CD14-positive monocyte (primary cell): Measurements from ENCODE around the gene RBMS1. TPM values are rescaled to one million over a fixed set of nuclear protein-coding genes. Genes with fewer than 3 reads are reported as not detected.

Experiments
- DNase-seq, 3 donors: peaks; one replicate each; pipeline ENCODE4 v3.0.0-alpha.2; 2011 to 2022
- H2AFZ ChIP-seq: 2 replicates; pipeline ENCODE4 v1.6.0; 2012; ENCODE audit warnings: mild to moderate bottlenecking, low read depth, low read length, inconsistent platforms; ENCODE audit not compliant: insufficient read depth, poor library complexity, severe bottlenecking
- H3K27ac ChIP-seq, 2 donors: 1 replicate in 1 of 2; 2 replicates in 1 of 2; pipeline ENCODE4 v1.5.1; 2012 to 2013; ENCODE audit warnings: low read length in 2 of 2, control low read depth in 1 of 2, inconsistent platforms in 1 of 2, low read depth in 1 of 2, mild to moderate bottlenecking in 1 of 2
- H3K27me3 ChIP-seq, 2 donors: one replicate each; pipeline versions ENCODE4 v1.6.0 to v1.6.1; 2011 to 2013; ENCODE audit warnings: low read length in 2 of 2; ENCODE audit not compliant: control insufficient read depth in 2 of 2, insufficient read depth in 2 of 2
- H3K36me3 ChIP-seq, 2 donors: replicated peaks in 1 of 2; 1 replicate in 1 of 2; 2 replicates in 1 of 2; pipeline versions ENCODE4 v1.5.1 to v1.6.1; 2012 to 2013; ENCODE audit warnings: low read length in 2 of 2, control low read depth in 1 of 2, inconsistent platforms in 1 of 2, mild to moderate bottlenecking in 1 of 2; ENCODE audit not compliant: insufficient read depth in 2 of 2, control insufficient read depth in 1 of 2
- H3K4me1 ChIP-seq, 2 donors: 1 replicate in 1 of 2; 2 replicates in 1 of 2; pipeline versions ENCODE4 v1.5.1 to v1.6.1; 2012 to 2013; ENCODE audit warnings: low read length in 2 of 2, control low read depth in 1 of 2, inconsistent platforms in 1 of 2, mild to moderate bottlenecking in 1 of 2, moderate library complexity in 1 of 2; ENCODE audit not compliant: insufficient read depth in 2 of 2, control insufficient read depth in 1 of 2
- H3K4me2 ChIP-seq: replicated peaks from 2 replicates; pipeline ENCODE3; 2012; ENCODE audit warnings: low read length, moderate library complexity, mild to moderate bottlenecking; ENCODE audit not compliant: poor library complexity, severe bottlenecking; ENCODE audit errors: extremely low read depth
- H3K4me3 ChIP-seq, 3 experiments: fragments of 200-600 bp in 1 of 3; sonication (generic) in 1 of 3; replicated peaks in 1 of 3; 1 replicate in 2 of 3; 2 replicates in 1 of 3; pipeline ENCODE4 v1.5.1; 2011 to 2013; ENCODE audit warnings: low read length in 3 of 3, mild to moderate bottlenecking in 3 of 3, control low read depth in 2 of 3, low read depth in 2 of 3, inconsistent platforms in 1 of 3, moderate library complexity in 1 of 3
- H3K79me2 ChIP-seq: 2 replicates; pipeline ENCODE4 v1.6.0; 2012; ENCODE audit warnings: mild to moderate bottlenecking, control low read depth, inconsistent platforms, low read length, moderate library complexity; ENCODE audit not compliant: insufficient read depth
- H3K9ac ChIP-seq: 2 replicates; pipeline ENCODE4 v1.6.0; 2017; ENCODE audit warnings: low read length, mild to moderate bottlenecking; ENCODE audit not compliant: insufficient read depth, poor library complexity, severe bottlenecking
- H3K9me3 ChIP-seq, 2 donors: replicated peaks in 1 of 2; 1 replicate in 1 of 2; 2 replicates in 1 of 2; pipeline versions ENCODE4 v1.5.1 to v1.6.1; 2012 to 2013; ENCODE audit warnings: low read length in 2 of 2, control low read depth in 1 of 2; ENCODE audit not compliant: control insufficient read depth in 1 of 2, insufficient read depth in 1 of 2
- H4K20me1 ChIP-seq: 2 replicates; pipeline ENCODE4 v1.6.0; 2012; ENCODE audit warnings: mild to moderate bottlenecking, low read length, control low read depth, moderate library complexity; ENCODE audit not compliant: insufficient read depth
- H3K27ac Mint-ChIP-seq, 7 donors: one replicate each; pipeline ENCODE4 v1.8.0; 2020; ENCODE audit warnings: mild to moderate bottlenecking in 7 of 7, mixed read lengths in 7 of 7, moderate library complexity in 6 of 7, inconsistent platforms in 2 of 7
- H3K27me3 Mint-ChIP-seq, 3 donors: one replicate each; pipeline ENCODE4 v1.8.0; 2021 to 2022; ENCODE audit warnings: low read depth in 3 of 3, mild to moderate bottlenecking in 3 of 3, mixed read lengths in 3 of 3, moderate library complexity in 3 of 3, inconsistent platforms in 1 of 3
- H3K36me3 Mint-ChIP-seq, 2 donors: one replicate each; pipeline ENCODE4 v1.8.0; 2020; ENCODE audit warnings: mixed read lengths in 2 of 2, inconsistent platforms in 1 of 2, mild to moderate bottlenecking in 1 of 2
- H3K4me1 Mint-ChIP-seq: one replicate; pipeline ENCODE4 v1.8.0; 2020; ENCODE audit warnings: mild to moderate bottlenecking, mixed read lengths
- H3K4me3 Mint-ChIP-seq, 2 donors: one replicate each; pipeline ENCODE4 v1.8.0; 2020; ENCODE audit warnings: mild to moderate bottlenecking in 2 of 2, mixed read lengths in 2 of 2, moderate library complexity in 1 of 2
- H3K9me3 Mint-ChIP-seq, 7 donors: one replicate each; pipeline ENCODE4 v1.8.0; 2020 to 2022; ENCODE audit warnings: mixed read lengths in 7 of 7, mild to moderate bottlenecking in 6 of 7, moderate library complexity in 6 of 7, inconsistent platforms in 2 of 7
- CTCF ChIP-seq: fragments of 200-600 bp; IDR thresholded peaks from one replicate; pipeline ENCODE4 v1.8.0; 2022; ENCODE audit warnings: antibody characterized with exemption, mild to moderate bottlenecking
- WGBS: methylation state at CpG from one replicate; pipeline ENCODE4 v1.1.5; 2013; ENCODE audit warnings: missing lambda C conversion rate; ENCODE audit not compliant: insufficient coverage; 5-methylcytosine and 5-hydroxymethylcytosine counted together
- intact Hi-C, 2 donors: fragments of 100-400 bp; cut with micrococcal nuclease; formaldehyde crosslinking; loops; one replicate each; pipeline versions ENCODE4 v1.15.0 to v1.15.1; 2023
- polyA plus RNA-seq, 3 donors: library from polyadenylated mRNA; depleted of rRNA in 1 of 3; unstranded in 2 of 3; stranded (reverse) in 1 of 3; fragments of 300-500 nt in 2 of 3; fragments of >200 nt in 1 of 3; fragmentation: Illumina TruSeq in 2 of 3; gene quantifications; 1 replicate in 2 of 3; 2 replicates in 1 of 3; pipeline ENCODE4 v1.2.3, GENCODE V29; 2012 to 2021

Gene RBMS1
- polyA plus RNA-seq, 3 donors, result 88.2 to 91.2 (median 89.4) TPM

GRCh38 chr2:160328811-160329527 lies 164.6 kb downstream of the RBMS1 start:
- Histone ChIP-seq H4K20me1 (peaks cover 100% of the 10 kb centered on the region), H3K36me3 (peaks cover 6 to 20% of the 10 kb centered on the region in 2 donors), H3K4me2 (no peak overlapping the region), H3K9ac (no peak overlapping the region), H3K4me1 (peaks cover 5 to 6% of the 10 kb centered on the region in 2 donors), H2AFZ (no peak overlapping the region), H3K9me3 (no peaks in the 10 kb centered on the region), H3K27me3 (no peaks in the 10 kb centered on the region), H3K27ac (no peak overlapping the region), H3K79me2 (peaks cover 90% of the 10 kb centered on the region), H3K4me3 (no peak overlapping the region)
- Mint-ChIP-seq H3K27me3 (no peaks in the 10 kb centered on the region), H3K9me3 (no peaks in the 10 kb centered on the region), H3K4me3 (no peak overlapping the region), H3K27ac (peak overlapping the region in 1 of 7 donors; percentile 10), H3K4me1 (peaks cover 37% of the 10 kb centered on the region), H3K36me3 (peaks cover 10 to 20% of the 10 kb centered on the region in 2 donors)
- TF ChIP-seq CTCF, result no peak
- 98% methylated on average over 5 of the region's 9 CpGs for WGBS
- intact Hi-C loops, result loop anchor here in 1 of 2 donors (10.0 kb wide), 2 partner anchors 596 to 666 kb away; no protein-coding TSS in a partner anchor
- DNase-seq, result no peak

GRCh38 chr2:160326786-160327185 lies 166.8 kb downstream of the RBMS1 start:
- peak overlapping the region in 1 of 7 donors; percentile 70 for H3K27ac Mint-ChIP-seq
- Histone ChIP-seq H2AFZ (no peak overlapping the region), H3K9me3 (no peaks in the 10 kb centered on the region), H3K36me3 (peaks cover 6 to 26% of the 10 kb centered on the region in 2 donors), H3K27ac (peak overlapping the region in 1 of 2 donors; percentile 15), H3K4me2 (no peak overlapping the region), H3K9ac (no peak overlapping the region), H3K27me3 (no peaks in the 10 kb centered on the region), H3K4me1 (peaks cover 0 to 2% of the 10 kb centered on the region in 2 donors), H3K79me2 (peaks cover 91% of the 10 kb centered on the region), H4K20me1 (peaks cover 100% of the 10 kb centered on the region), H3K4me3 (no peak overlapping the region)
- no peak for TF ChIP-seq CTCF
- no peaks in the 10 kb centered on the region for H3K27me3 Mint-ChIP-seq
- peaks cover 34% of the 10 kb centered on the region for H3K4me1 Mint-ChIP-seq
- no peak for DNase-seq
- H3K36me3 Mint-ChIP-seq, result peaks cover 10 to 20% of the 10 kb centered on the region in 2 donors
- intact Hi-C loops, result loop anchor here in 1 of 2 donors (10.0 kb wide), 2 partner anchors 598 to 668 kb away; no protein-coding TSS in a partner anchor
- H3K9me3 Mint-ChIP-seq, result peaks cover 0 to under 1% (median 0%) of the 10 kb centered on the region in 7 donors
- no peak overlapping the region for H3K4me3 Mint-ChIP-seq
